ENCODE data around the gene SMIM5.

GRCh38 chr17:75614556-75615270 lies 18.5 kb upstream of the SMIM5 start:
- TF ChIP-seq CTCF (IDR thresholded peaks at IDR 0.05), result no peak
- no peak for TF ChIP-seq POLR2A (IDR thresholded peaks at IDR 0.05)
